Uterus (tissue), 4 donors: ENCODE measurements around the gene ITK. TPM values are rescaled to one million over a fixed set of nuclear protein-coding genes. Genes with fewer than 3 reads are reported as not detected.

Source experiments
- DNase-seq, 2 donors: peaks; one replicate each; pipeline ENCODE4 v3.0.0-alpha.2; 2019 to 2020
- H3K27ac ChIP-seq, 2 donors: fragments of 200-600 bp; sonication (generic); 1 replicate in 1 of 2; 2 replicates in 1 of 2; pipeline ENCODE4 v1.5.1; 2016 to 2018
- H3K27me3 ChIP-seq, 2 donors: fragments of 200-600 bp; sonication (generic); one replicate each; pipeline ENCODE4 v1.5.1; 2018 to 2019; ENCODE audit warnings: control low read depth in 1 of 2
- H3K36me3 ChIP-seq, 2 donors: fragments of 200-600 bp; sonication (generic); one replicate each; pipeline ENCODE4 v1.5.1; 2019; ENCODE audit warnings: control low read depth in 1 of 2
- H3K4me1 ChIP-seq, 2 donors: fragments of 200-600 bp; sonication (generic); one replicate each; pipeline ENCODE4 v1.5.1; 2018 to 2019; ENCODE audit warnings: control low read depth in 1 of 2
- H3K4me3 ChIP-seq, 2 donors: fragments of 200-600 bp; sonication (generic); 1 replicate in 1 of 2; 2 replicates in 1 of 2; pipeline ENCODE4 v1.5.1; 2018 to 2019; ENCODE audit warnings: mild to moderate bottlenecking in 1 of 2
- H3K9me3 ChIP-seq, 2 donors: fragments of 200-600 bp; sonication (generic); one replicate each; pipeline ENCODE4 v1.5.1; 2019; ENCODE audit warnings: control low read depth in 1 of 2
- CTCF ChIP-seq, 4 experiments: fragments of 200-600 bp in 2 of 4; fragments of 450-650 bp in 2 of 4; sonication (generic) in 2 of 4; IDR thresholded peaks; one replicate each; pipeline ENCODE4 v1.5.1; 2016 to 2019; ENCODE audit warnings: antibody characterized with exemption in 4 of 4, mild to moderate bottlenecking in 2 of 4, moderate library complexity in 1 of 4
- POLR2A ChIP-seq, 2 donors: fragments of 450-650 bp; IDR thresholded peaks; one replicate each; pipeline ENCODE4 v1.6.1; 2016; ENCODE audit warnings: antibody characterized with exemption in 2 of 2, mild to moderate bottlenecking in 1 of 2, moderate library complexity in 1 of 2
- intact Hi-C: fragments of 100-400 bp; cut with DNase I; formaldehyde crosslinking; loops from one replicate; pipeline ENCODE4 v1.15.1; 2023; ENCODE audit warnings: low total_unique reads
- total RNA-seq, 4 donors: library from RNA; depleted of rRNA in 3 of 4; stranded (reverse); fragments of >200 nt in 3 of 4; gene quantifications; one replicate each; pipeline versions ENCODE4 v1.1.0 to v1.2.4, GENCODE V29; 2014 to 2023
- donor health status: DM: yes; HTN: yes; CAD: no.

The ITK gene
- 1 to 10 TPM in 2 of 4 donors, under 1 TPM in 2; 0.41 to 2.8 (median 1.8) TPM for total RNA-seq

- no peak for DNase-seq
- Histone ChIP-seq H3K9me3 (no peaks in the 10 kb centered on the region), H3K27ac (no peak within 1 kb of the TSS), H3K27me3 (no peaks in the 10 kb centered on the region), H3K4me1 (no peaks in the 10 kb centered on the region), H3K36me3 (no peaks in the 10 kb centered on the region), H3K4me3 (no peak within 1 kb of the TSS)
- intact Hi-C loops: no loop called here
- TF ChIP-seq CTCF (IDR thresholded peaks at IDR 0.05) (no peak), POLR2A (IDR thresholded peaks at IDR 0.05) (no peak)
These were observed at the start of gene ITK for GRCh38 chr5:157180374-157181264. TSS of gene ITK (plus strand) at chr5:157180840. CDS start at chr5:157180978, 138 bp downstream.

- H3K9me3 ChIP-seq: no peaks in the 10 kb centered on the region
- DNase-seq: no peak
- H3K4me1 ChIP-seq: no peaks in the 10 kb centered on the region
- H3K27me3 ChIP-seq: no peaks in the 10 kb centered on the region
- no peak overlapping the region for H3K4me3 ChIP-seq
- no peaks in the 10 kb centered on the region for H3K36me3 ChIP-seq
- H3K27ac ChIP-seq: no peak overlapping the region
- intact Hi-C loops: no loop called here
- TF ChIP-seq CTCF (IDR thresholded peaks at IDR 0.05): no peak
- no peak for TF ChIP-seq POLR2A (IDR thresholded peaks at IDR 0.05)
These were observed 49.7 kb upstream of the ITK start for GRCh38 chr5:157130925-157131324.

GRCh38 chr5:157132281-157132612 is 48.4 kb upstream of the ITK start:
- no peak overlapping the region for H3K27ac ChIP-seq
- DNase-seq: no peak
- no peaks in the 10 kb centered on the region for H3K4me1 ChIP-seq
- no peaks in the 10 kb centered on the region for H3K27me3 ChIP-seq
- no peaks in the 10 kb centered on the region for H3K9me3 ChIP-seq
- TF ChIP-seq CTCF (IDR thresholded peaks at IDR 0.05): no peak
- TF ChIP-seq POLR2A (IDR thresholded peaks at IDR 0.05): no peak
- intact Hi-C loops: no loop called here
- no peaks in the 10 kb centered on the region for H3K36me3 ChIP-seq
- H3K4me3 ChIP-seq: no peak overlapping the region

- Histone ChIP-seq H3K27me3 (no peaks in the 10 kb centered on the region), H3K4me1 (no peaks in the 10 kb centered on the region), H3K27ac (no peak overlapping the region), H3K36me3 (no peaks in the 10 kb centered on the region), H3K9me3 (no peaks in the 10 kb centered on the region), H3K4me3 (no peak overlapping the region)
- intact Hi-C loops: no loop called here
- DNase-seq: no peak
- TF ChIP-seq CTCF (IDR thresholded peaks at IDR 0.05) (no peak), POLR2A (IDR thresholded peaks at IDR 0.05) (no peak)
These were observed 42.9 kb upstream of the ITK start for GRCh38 chr5:157137691-157138090.

GRCh38 chr5:157142317-157143126 is 38.1 kb upstream of the ITK start, which contains the start of gene MED7:
TSS of gene MED7 (minus strand) at chr5:157142865. CDS start at chr5:157139431, 3,434 bp downstream.
- intact Hi-C loops: no loop called here
- H3K27ac ChIP-seq: peak within 1 kb of the TSS; percentile 92 to 94
- DNase-seq: peak; percentile 92 to 97
- no peaks in the 10 kb centered on the region for H3K9me3 ChIP-seq
- H3K4me1 ChIP-seq: no peaks in the 10 kb centered on the region
- TF ChIP-seq POLR2A (IDR thresholded peaks at IDR 0.05) (peak; percentile 63 to 76), CTCF (IDR thresholded peaks at IDR 0.05) (no peak)
- no peaks in the 10 kb centered on the region for H3K27me3 ChIP-seq
- H3K4me3 ChIP-seq: peak within 1 kb of the TSS; percentile 70 to 98
- no peaks in the 10 kb centered on the region for H3K36me3 ChIP-seq
